GM18499 (cell line): Measurements from ENCODE around the gene TCP1.
"Not testable (repeated sequence)": the region's sequence is repeated elsewhere in the genome, so short reads cannot be mapped to it uniquely, and the experiment has no call there.

ENCODE experiments used
- ATAC-seq: cut with Tn5 transposase; IDR thresholded peaks from one replicate; pipeline ENCODE4 v1.9.1; 2021; ENCODE audit warnings: moderate number of reproducible peaks; ENCODE audit not compliant: insufficient read depth, unreplicated experiment

TCP1 gene

GRCh38 chr6:159748127-159748526, 41.3 kb downstream of the TCP1 start:
- not testable (repeated sequence) for ATAC-seq

GRCh38 chr6:159746759-159747158, 42.6 kb downstream of the TCP1 start:
- ATAC-seq, result no peak

- ATAC-seq, result no peak
These were observed 44.3 kb downstream of the TCP1 start for GRCh38 chr6:159745081-159745480.

- no peak for ATAC-seq
These were observed 47.2 kb downstream of the TCP1 start for GRCh38 chr6:159742165-159742564.

- no peak for ATAC-seq
These were observed 50.1 kb downstream of the TCP1 start for GRCh38 chr6:159739341-159739740.

- ATAC-seq, result no peak
These were observed 52.5 kb downstream of the TCP1 start for GRCh38 chr6:159736908-159737307.

GRCh38 chr6:159733395-159733794, 56.0 kb downstream of the TCP1 start:
- ATAC-seq, result not testable (repeated sequence)

- ATAC-seq, result not testable (repeated sequence)
These were observed 56.9 kb downstream of the TCP1 start for GRCh38 chr6:159732550-159732949.

GRCh38 chr6:159730332-159730676, 59.1 kb downstream of the TCP1 start:
- ATAC-seq, result no peak

- no peak for ATAC-seq
These were observed 59.6 kb downstream of the TCP1 start for GRCh38 chr6:159729598-159730331.

GRCh38 chr6:159728531-159728964, 60.9 kb downstream of the TCP1 start:
- ATAC-seq, result no peak
